Omental fat pad (tissue), 4 donors: ENCODE data around the gene UBR2. TPM values are rescaled to one million over a fixed set of nuclear protein-coding genes. Genes with fewer than 3 reads are reported as not detected.
"Not testable (repeated sequence)": the region's sequence is repeated elsewhere in the genome, so short reads cannot be mapped to it uniquely, and the experiment has no call there.

ENCODE experiments used
- ATAC-seq: fragments of 150-250 bp; one replicate; pipeline ENCODE4 v1.9.1; 2016; ENCODE audit warnings: mild to moderate bottlenecking, moderate library complexity; ENCODE audit not compliant: low FRiP score
- DNase-seq: peaks from one replicate; pipeline ENCODE4 v3.0.0-alpha.2; 2019; ENCODE audit warnings: low spot score
- CTCF ChIP-seq, 3 donors: fragments of 450-650 bp; IDR thresholded peaks; one replicate each; pipeline ENCODE4 v1.5.1; 2016 to 2017; ENCODE audit warnings: antibody characterized with exemption in 3 of 3, mild to moderate bottlenecking in 3 of 3, moderate library complexity in 2 of 3
- total RNA-seq, 4 donors: library from RNA; depleted of rRNA; stranded (reverse); fragments of >200 nt; gene quantifications; one replicate each; pipeline ENCODE4 v1.1.0, GENCODE V29; 2016

Gene UBR2
- total RNA-seq, 4 donors from 2014 or later: 20.8 to 42.9 (median 26.6) TPM

GRCh38 chr6:42642794-42643193, 79.0 kb downstream of the UBR2 start:
- DNase-seq (no peak), ATAC-seq (no peak)
- TF ChIP-seq CTCF (IDR thresholded peaks at IDR 0.05): no peak

- TF ChIP-seq CTCF (IDR thresholded peaks at IDR 0.05): no peak
- ATAC-seq: no peak
- DNase-seq: no peak
These were observed 80.4 kb downstream of the UBR2 start for GRCh38 chr6:42644211-42644610.

GRCh38 chr6:42652024-42652746, 88.4 kb downstream of the UBR2 start:
- no peak for ATAC-seq
- DNase-seq: no peak
- TF ChIP-seq CTCF (IDR thresholded peaks at IDR 0.05): no peak

- ATAC-seq (no peak), DNase-seq (no peak)
- no peak for TF ChIP-seq CTCF (IDR thresholded peaks at IDR 0.05)
These were observed 90.0 kb downstream of the UBR2 start for GRCh38 chr6:42653851-42654250.

- DNase-seq (no peak), ATAC-seq (no peak)
- TF ChIP-seq CTCF (IDR thresholded peaks at IDR 0.05): no peak
These were observed 96.0 kb downstream of the UBR2 start for GRCh38 chr6:42659806-42660205.

- TF ChIP-seq CTCF (IDR thresholded peaks at IDR 0.05): peak in 2 of 3 donors; percentile 66 to 75
- ATAC-seq: peak; percentile 66
- DNase-seq: peak; percentile 93
These were observed 97.8 kb downstream of the UBR2 start for GRCh38 chr6:42661540-42662153.

- TF ChIP-seq CTCF (IDR thresholded peaks at IDR 0.05): no peak
- no peak for ATAC-seq
These were observed 100.9 kb downstream of the UBR2 start for GRCh38 chr6:42664718-42665117.

GRCh38 chr6:42674368-42674767, 110.5 kb downstream of the UBR2 start:
- ATAC-seq: peak; percentile 62
- not testable (repeated sequence) for DNase-seq

More at GRCh38 chr6:42664718-42665117, 100.9 kb downstream of the UBR2 start:
- DNase-seq: no peak
